Mesodermal cell (in vitro differentiated cells): Measurements from ENCODE around the gene WDR44.

Experiments
- H3K27ac ChIP-seq: 2 replicates; pipeline ENCODE4 v1.7.0; 2013; ENCODE audit warnings: mild to moderate bottlenecking, low read depth, low read length, moderate library complexity; ENCODE audit not compliant: severe bottlenecking
- H3K36me3 ChIP-seq: 2 replicates; pipeline ENCODE4 v1.7.1; 2013; ENCODE audit warnings: mild to moderate bottlenecking, low read length, moderate library complexity; ENCODE audit not compliant: control insufficient read depth, insufficient read depth
- H3K4me1 ChIP-seq: one replicate; pipeline ENCODE4 v1.7.1; 2013; ENCODE audit warnings: mild to moderate bottlenecking, low read length; ENCODE audit not compliant: insufficient read depth, control insufficient read depth, poor library complexity, severe bottlenecking
- H3K4me3 ChIP-seq: 2 replicates; pipeline ENCODE4 v1.7.0; 2013; ENCODE audit warnings: low read length, control low read depth, mild to moderate bottlenecking; ENCODE audit not compliant: insufficient read depth, poor library complexity, severe bottlenecking; ENCODE audit errors: extremely low read depth
- H3K9me3 ChIP-seq: 2 replicates; pipeline ENCODE4 v1.7.1; 2013; ENCODE audit warnings: mild to moderate bottlenecking, low read length, moderate library complexity; ENCODE audit not compliant: control insufficient read depth
- WGBS, 2 experiments: methylation state at CpG; one replicate each; pipeline ENCODE4 v1.1.5; 2013; ENCODE audit warnings: missing lambda C conversion rate in 2 of 2; ENCODE audit not compliant: insufficient coverage in 2 of 2; 5-methylcytosine and 5-hydroxymethylcytosine counted together

The WDR44 gene

DNA sequence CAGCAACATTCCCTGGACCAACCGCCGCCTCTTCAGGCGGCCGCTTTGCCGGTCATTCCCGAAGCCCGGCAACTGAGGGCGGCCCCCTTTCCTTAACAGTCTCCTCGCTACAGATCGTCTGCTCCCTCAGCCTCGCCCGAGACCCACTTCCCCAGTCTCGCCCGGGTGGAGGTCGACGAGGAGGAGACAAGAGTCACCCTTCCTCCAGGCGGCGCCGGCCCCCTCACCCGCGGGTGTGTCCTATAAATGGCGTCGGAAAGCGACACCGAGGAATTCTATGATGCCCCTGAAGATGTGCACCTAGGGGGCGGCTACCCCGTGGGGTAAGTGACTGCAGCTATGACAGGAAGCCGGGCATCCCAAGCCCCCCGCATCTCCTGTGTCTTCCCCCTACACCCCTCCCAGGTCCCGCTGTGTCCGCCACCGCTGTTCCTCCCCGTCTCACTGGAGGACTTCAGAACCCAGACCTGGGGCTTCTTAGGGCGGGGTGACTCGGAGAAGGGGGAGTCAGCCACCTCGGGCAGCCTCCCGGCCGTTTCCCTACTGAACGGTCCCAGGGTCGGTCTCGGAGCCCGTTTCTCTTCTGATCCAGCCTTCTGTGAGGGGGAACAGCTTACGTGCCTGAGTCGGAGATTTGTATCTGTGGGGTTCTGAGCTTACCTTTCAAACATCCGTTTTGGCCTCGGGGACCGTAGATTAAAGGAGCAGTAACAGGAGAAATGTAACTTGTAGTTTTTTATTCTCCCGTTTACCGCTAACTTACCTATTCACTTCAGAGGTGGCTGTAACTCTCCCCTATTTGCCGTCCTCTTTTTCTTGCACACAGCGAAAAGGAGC, 570 bp downstream of the WDR44 start:
- 0% methylated on average over 1 to 6 of the region's 51 CpGs for WGBS, 2 experiments
- H3K27ac ChIP-seq: peak overlapping the region; percentile 89
- H3K36me3 ChIP-seq: no peaks in the 10 kb centered on the region
- peaks cover 12% of the 10 kb centered on the region for H3K4me1 ChIP-seq
- H3K4me3 ChIP-seq: peak overlapping the region; percentile 63
- H3K9me3 ChIP-seq: no peaks in the 10 kb centered on the region

GRCh38 chrX:118347131-118347530, 1.2 kb downstream of the WDR44 start:
- WGBS, 2 experiments: 0% methylated on average over 1 of the region's 11 CpGs

DNA sequence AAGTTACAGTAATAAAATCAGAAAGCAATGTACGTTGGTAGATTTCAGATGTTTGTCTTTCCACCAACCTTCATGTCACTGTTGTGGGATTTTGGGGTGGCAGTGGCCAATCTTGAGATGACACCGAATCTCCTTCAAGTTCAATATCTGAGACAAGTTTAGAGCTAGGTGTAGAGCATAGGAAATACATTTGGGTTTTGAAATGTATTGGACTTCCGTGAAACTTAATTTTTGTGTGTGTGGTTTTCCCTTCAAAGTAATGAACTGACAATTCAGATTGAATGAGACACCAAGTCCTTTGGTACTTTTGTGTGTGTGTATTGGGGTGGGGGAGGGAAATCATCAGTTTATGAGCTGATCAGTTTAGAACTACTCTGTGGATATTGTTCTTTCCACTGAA, 1.8 kb downstream of the WDR44 start:
- Histone ChIP-seq H3K36me3 (no peaks in the 10 kb centered on the region), H3K27ac (no peak overlapping the region)
- 0% methylated on average over 1 of the region's 3 CpGs for WGBS, 2 experiments

More at GRCh38 chrX:118347131-118347530, 1.2 kb downstream of the WDR44 start:
- Histone ChIP-seq H3K27ac (peak overlapping the region; percentile 89), H3K4me3 (peak overlapping the region; percentile 63), H3K9me3 (no peaks in the 10 kb centered on the region), H3K36me3 (no peaks in the 10 kb centered on the region), H3K4me1 (peaks cover 12% of the 10 kb centered on the region)

GRCh38 chrX:118348186-118348810, 2.4 kb downstream of the WDR44 start:
- no peaks in the 10 kb centered on the region for H3K9me3 ChIP-seq
- no peaks in the 10 kb centered on the region for H3K36me3 ChIP-seq
- H3K4me3 ChIP-seq: peak overlapping the region; percentile 63
- no CpG with 5 or more reads among the region's 2 CpGs for WGBS, 2 experiments
- H3K27ac ChIP-seq: no peak overlapping the region
- peaks cover 12% of the 10 kb centered on the region for H3K4me1 ChIP-seq

More for the DNA sequence above, 1.8 kb downstream of the WDR44 start:
- Histone ChIP-seq H3K4me3 (peak overlapping the region; percentile 63), H3K4me1 (peaks cover 12% of the 10 kb centered on the region), H3K9me3 (no peaks in the 10 kb centered on the region)

DNA sequence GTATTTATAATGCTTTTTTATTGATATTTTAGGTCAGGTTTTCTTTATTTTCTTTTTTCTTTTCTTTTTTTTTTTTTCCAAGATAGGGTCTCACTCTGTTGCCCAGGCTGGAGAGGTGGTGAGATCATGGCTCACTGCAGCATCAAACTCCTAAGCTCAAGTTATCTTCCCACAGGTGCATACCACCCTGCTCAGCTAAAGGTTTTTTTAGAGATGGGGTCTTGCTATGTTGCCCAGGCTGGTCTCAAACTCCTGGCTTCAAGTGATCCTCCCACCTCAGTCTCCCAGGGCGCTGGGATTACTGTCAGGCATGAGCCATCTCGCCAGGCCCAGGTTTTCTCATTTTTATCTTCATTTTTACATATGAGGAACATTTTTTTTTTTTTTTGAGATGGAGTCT, 3.3 kb downstream of the WDR44 start:
- Histone ChIP-seq H3K4me1 (peaks cover 12% of the 10 kb centered on the region), H3K4me3 (no peak overlapping the region), H3K36me3 (no peaks in the 10 kb centered on the region), H3K9me3 (no peaks in the 10 kb centered on the region), H3K27ac (no peak overlapping the region)
- WGBS, 2 experiments: no CpG with 5 or more reads among the region's 2 CpGs

GRCh38 chrX:118350221-118350620, 4.3 kb downstream of the WDR44 start:
- Histone ChIP-seq H3K36me3 (no peaks in the 10 kb centered on the region), H3K4me3 (no peak overlapping the region), H3K4me1 (peaks cover 12% of the 10 kb centered on the region), H3K9me3 (no peaks in the 10 kb centered on the region), H3K27ac (no peak overlapping the region)
- WGBS, 2 experiments: 0% methylated on average over 1 of the region's 6 CpGs; no CpG with 5 or more reads in 1 of the 2 experiments

DNA sequence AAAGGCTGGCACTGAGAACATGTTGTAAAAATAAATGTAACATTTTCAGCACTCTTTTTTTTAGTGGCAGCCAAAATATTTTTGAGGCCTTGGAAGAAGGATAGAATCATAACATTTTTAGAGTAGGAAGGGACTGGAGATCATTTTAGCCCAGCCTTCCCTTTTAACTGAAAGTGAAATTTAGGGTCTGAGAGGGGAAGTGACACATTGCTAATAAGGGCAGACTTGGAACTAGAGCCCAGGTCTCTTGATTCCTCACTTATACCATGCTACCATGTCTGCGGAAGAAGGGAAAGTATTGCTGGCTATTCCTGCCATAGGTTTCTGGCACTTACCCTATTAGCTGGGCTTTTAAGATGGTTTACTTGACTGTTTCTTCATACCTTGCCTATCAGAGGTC, 4.8 kb downstream of the WDR44 start:
- Histone ChIP-seq H3K27ac (no peak overlapping the region), H3K9me3 (no peaks in the 10 kb centered on the region), H3K4me1 (peaks cover 14% of the 10 kb centered on the region), H3K4me3 (no peak overlapping the region), H3K36me3 (no peaks in the 10 kb centered on the region)
- 88% methylated on average over 1 of the region's 1 CpG; no CpG with 5 or more reads in 1 of the 2 experiments for WGBS, 2 experiments

GRCh38 chrX:118352566-118352965, 6.7 kb downstream of the WDR44 start:
- H3K4me3 ChIP-seq: no peak overlapping the region
- H3K4me1 ChIP-seq: peaks cover 17% of the 10 kb centered on the region
- H3K36me3 ChIP-seq: no peaks in the 10 kb centered on the region
- H3K27ac ChIP-seq: no peak overlapping the region
- H3K9me3 ChIP-seq: no peaks in the 10 kb centered on the region

- Histone ChIP-seq H3K4me1 (peaks cover 15% of the 10 kb centered on the region), H3K36me3 (no peaks in the 10 kb centered on the region), H3K4me3 (no peak overlapping the region), H3K9me3 (no peaks in the 10 kb centered on the region), H3K27ac (no peak overlapping the region)
- 75 to 78% methylated on average over 1 to 2 of the region's 4 CpGs for WGBS, 2 experiments
Measured at GRCh38 chrX:118353081-118353850, 7.4 kb downstream of the WDR44 start.

DNA sequence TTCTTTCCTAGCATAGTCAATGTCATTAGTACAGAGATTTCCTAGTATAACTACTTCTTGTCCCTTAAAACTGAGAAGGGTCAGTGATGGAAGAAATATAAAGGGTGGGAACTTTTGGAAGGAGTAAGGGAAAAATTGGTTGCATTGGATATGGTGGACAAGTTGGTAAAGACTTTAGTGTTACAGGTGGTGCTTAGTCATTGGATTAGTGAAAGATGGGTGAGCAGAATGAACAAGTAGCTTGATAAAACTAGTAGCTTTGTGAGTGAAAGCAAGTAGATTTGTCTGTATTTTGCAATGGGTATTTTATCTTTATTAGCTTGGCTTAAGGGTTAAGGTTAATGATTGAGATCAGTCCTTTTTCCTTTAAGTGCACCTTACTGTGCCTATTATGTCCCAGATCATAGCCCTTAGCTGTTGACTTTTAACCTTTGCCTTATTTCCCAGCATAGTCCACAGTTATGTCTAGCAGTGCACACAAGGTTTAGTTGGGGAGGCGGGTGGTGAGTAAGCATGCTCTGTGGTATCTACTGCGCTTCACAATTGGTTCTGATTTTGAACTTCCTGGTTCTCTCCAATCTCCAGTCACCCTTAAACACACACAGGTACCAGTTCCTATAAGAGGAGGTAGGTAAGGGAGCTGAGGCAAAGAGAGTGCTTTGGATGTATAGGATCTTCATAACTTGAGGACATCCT, 9.5 kb downstream of the WDR44 start:
- H3K27ac ChIP-seq: no peak overlapping the region
- peaks cover 6% of the 10 kb centered on the region for H3K4me1 ChIP-seq
- no CpG with 5 or more reads among the region's 2 CpGs for WGBS, 2 experiments
- H3K36me3 ChIP-seq: no peaks in the 10 kb centered on the region
- H3K9me3 ChIP-seq: no peaks in the 10 kb centered on the region
- no peak overlapping the region for H3K4me3 ChIP-seq
